Smooth muscle cell (in vitro differentiated cells): ENCODE data around the gene DACT1. TPM values are rescaled to one million over a fixed set of nuclear protein-coding genes. Genes with fewer than 3 reads are reported as not detected.

ENCODE experiments used
- DNase-seq: peaks from one replicate; lab custom pipeline; 2025; ENCODE audit not compliant: unreplicated experiment; lab: John Stamatoyannopoulos, UW
- H2AFZ ChIP-seq: fragments of 200-600 bp; sonication (generic); 2 replicates; pipeline ENCODE4 v1.6.0; 2016; ENCODE audit warnings: antibody characterized with exemption, low read depth, mild to moderate bottlenecking
- H3F3A ChIP-seq: fragments of 200-600 bp; sonication (generic); 2 replicates; pipeline ENCODE4 v1.6.0; 2017; ENCODE audit warnings: antibody characterized with exemption, low read depth
- H3K27ac ChIP-seq: fragments of 200-600 bp; sonication (generic); 2 replicates; pipeline ENCODE4 v1.5.1; 2016; ENCODE audit warnings: low read depth, mild to moderate bottlenecking
- H3K27me3 ChIP-seq: fragments of 200-600 bp; sonication (generic); 2 replicates; pipeline ENCODE4 v1.6.1; 2016; ENCODE audit warnings: low read depth, mild to moderate bottlenecking
- H3K36me3 ChIP-seq: fragments of 200-600 bp; sonication (generic); 2 replicates; pipeline ENCODE4 v1.5.1; 2016; ENCODE audit warnings: low read depth
- H3K4me1 ChIP-seq: fragments of 200-600 bp; sonication (generic); 2 replicates; pipeline ENCODE4 v1.5.1; 2016; ENCODE audit warnings: low read depth
- H3K4me2 ChIP-seq: fragments of 200-600 bp; sonication (generic); 2 replicates; pipeline ENCODE4 v1.6.0; 2016; ENCODE audit warnings: mild to moderate bottlenecking
- H3K4me3 ChIP-seq: fragments of 200-600 bp; sonication (generic); 2 replicates; pipeline ENCODE4 v1.5.1; 2016; ENCODE audit warnings: mild to moderate bottlenecking
- H3K79me2 ChIP-seq: fragments of 200-600 bp; sonication (generic); 2 replicates; pipeline ENCODE4 v1.6.0; 2016; ENCODE audit warnings: low read depth, mild to moderate bottlenecking
- H3K9ac ChIP-seq: fragments of 200-600 bp; sonication (generic); 2 replicates; pipeline ENCODE4 v1.6.0; 2016; ENCODE audit warnings: low read depth
- H3K9me3 ChIP-seq: fragments of 200-600 bp; sonication (generic); replicated peaks from 2 replicates; pipeline ENCODE4 v1.5.1; 2016; ENCODE audit warnings: low read depth
- H4K20me1 ChIP-seq: fragments of 200-600 bp; sonication (generic); 2 replicates; pipeline ENCODE4 v1.6.0; 2016; ENCODE audit warnings: low read depth
- CTCF ChIP-seq: fragments of 200-600 bp; sonication (generic); IDR thresholded peaks from 2 replicates; pipeline ENCODE4 v1.5.1; 2017; ENCODE audit warnings: borderline replicate concordance, mild to moderate bottlenecking, antibody characterized with exemption; ENCODE audit not compliant: insufficient read depth, poor library complexity, severe bottlenecking
- WGBS: methylation state at CpG from one replicate; pipeline ENCODE4 v1.1.7; 2016; ENCODE audit warnings: low lambda C conversion rate; 5-methylcytosine and 5-hydroxymethylcytosine counted together
- polyA plus RNA-seq: library from polyadenylated mRNA; unstranded; fragments of >200 nt; fragmentation: Nextera tagmentation; extraction: Ambion mirVana; gene quantifications from 2 replicates; pipeline ENCODE4 v1.2.1, GENCODE V29; 2016
- total RNA-seq: library from RNA; depleted of rRNA; stranded (reverse); fragments of >200 nt; gene quantifications from 2 replicates; pipeline ENCODE4 v1.2.3, GENCODE V29; 2014

Gene DACT1
- total and polyA plus RNA-seq, 2 experiments from 2014 or later: 91.4 to 92.4 TPM

DNA sequence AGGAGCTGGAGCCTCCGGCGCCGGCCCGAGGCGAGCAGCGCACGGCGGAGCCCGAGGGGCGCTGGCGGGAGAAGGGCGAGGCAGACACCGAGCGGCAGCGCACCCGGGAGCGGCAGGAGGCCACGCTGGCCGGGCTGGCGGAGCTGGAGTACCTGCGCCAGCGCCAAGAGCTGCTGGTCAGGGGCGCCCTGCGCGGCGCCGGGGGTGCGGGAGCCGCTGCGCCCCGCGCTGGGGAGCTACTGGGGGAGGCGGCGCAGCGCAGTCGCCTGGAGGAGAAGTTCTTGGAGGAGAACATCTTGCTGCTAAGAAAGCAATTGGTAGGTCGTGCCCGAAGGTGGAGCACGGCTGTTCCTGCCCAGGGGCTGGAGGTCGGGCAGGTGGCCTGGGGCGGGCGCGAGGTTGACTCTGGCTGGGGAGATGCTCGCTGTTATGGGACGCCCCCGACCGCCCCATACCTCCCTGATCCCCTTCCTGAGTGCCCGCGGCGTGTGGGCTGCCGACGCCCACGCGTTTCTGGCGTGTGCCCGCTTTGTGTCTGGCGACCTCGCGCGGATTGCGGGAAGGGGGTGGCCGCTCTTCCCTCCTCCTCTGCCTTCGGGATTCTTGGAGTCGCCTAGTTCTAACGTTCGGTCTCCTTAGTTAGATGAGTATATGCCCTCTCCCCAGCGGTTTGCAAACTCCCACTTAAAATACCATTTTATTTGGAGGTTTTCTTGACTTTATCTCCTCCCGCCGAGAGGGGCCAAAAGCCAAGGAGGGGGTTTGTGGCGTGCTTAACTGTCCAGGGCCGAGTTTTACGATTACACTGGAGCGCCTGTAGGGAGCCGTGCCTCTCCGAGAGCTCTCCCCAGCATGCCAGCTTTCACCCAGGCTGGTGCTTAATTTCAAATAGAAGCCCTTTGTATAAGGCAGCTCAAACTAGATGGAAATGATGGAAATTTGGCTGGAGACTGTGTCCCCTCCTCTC is 752 bp downstream of the DACT1 start:
- peaks cover 35% of the 10 kb centered on the region for H3K4me1 ChIP-seq
- no peaks in the 10 kb centered on the region for H3K27me3 ChIP-seq
- peaks cover 47% of the 10 kb centered on the region for H3K79me2 ChIP-seq
- TF ChIP-seq CTCF: no peak
- peak overlapping the region; percentile 84 for H3K9ac ChIP-seq
- H3K36me3 ChIP-seq: peaks cover 7% of the 10 kb centered on the region
- DNase-seq: peak; percentile 51
- peak overlapping the region; percentile 93 for H3K27ac ChIP-seq
- peak overlapping the region; percentile 87 for H3K4me3 ChIP-seq
- H4K20me1 ChIP-seq: peaks cover 26% of the 10 kb centered on the region
- WGBS: under 1% methylated on average over 69 of the region's 75 CpGs
- peak overlapping the region; percentile 87 for H3K4me2 ChIP-seq
- H3K9me3 ChIP-seq: no peaks in the 10 kb centered on the region
- peaks cover 30% of the 10 kb centered on the region for H3F3A ChIP-seq
- H2AFZ ChIP-seq: no peak overlapping the region

- peaks cover 26% of the 10 kb centered on the region for H4K20me1 ChIP-seq
- no peaks in the 10 kb centered on the region for H3K9me3 ChIP-seq
- no peak for TF ChIP-seq CTCF
- peak overlapping the region; percentile 87 for H3K4me2 ChIP-seq
- H3K27ac ChIP-seq: peak overlapping the region; percentile 93
- no peaks in the 10 kb centered on the region for H3K27me3 ChIP-seq
- 0% methylated on average over 5 of the region's 5 CpGs for WGBS
- no peak overlapping the region for H2AFZ ChIP-seq
- H3K4me1 ChIP-seq: peaks cover 28% of the 10 kb centered on the region
- H3F3A ChIP-seq: peaks cover 32% of the 10 kb centered on the region
- H3K79me2 ChIP-seq: peaks cover 53% of the 10 kb centered on the region
- H3K4me3 ChIP-seq: peak overlapping the region; percentile 87
- no peak for DNase-seq
- H3K9ac ChIP-seq: peak overlapping the region; percentile 84
- peaks cover 7% of the 10 kb centered on the region for H3K36me3 ChIP-seq
Observed at GRCh38 chr14:58639198-58639565, 1.4 kb downstream of the DACT1 start.

DNA sequence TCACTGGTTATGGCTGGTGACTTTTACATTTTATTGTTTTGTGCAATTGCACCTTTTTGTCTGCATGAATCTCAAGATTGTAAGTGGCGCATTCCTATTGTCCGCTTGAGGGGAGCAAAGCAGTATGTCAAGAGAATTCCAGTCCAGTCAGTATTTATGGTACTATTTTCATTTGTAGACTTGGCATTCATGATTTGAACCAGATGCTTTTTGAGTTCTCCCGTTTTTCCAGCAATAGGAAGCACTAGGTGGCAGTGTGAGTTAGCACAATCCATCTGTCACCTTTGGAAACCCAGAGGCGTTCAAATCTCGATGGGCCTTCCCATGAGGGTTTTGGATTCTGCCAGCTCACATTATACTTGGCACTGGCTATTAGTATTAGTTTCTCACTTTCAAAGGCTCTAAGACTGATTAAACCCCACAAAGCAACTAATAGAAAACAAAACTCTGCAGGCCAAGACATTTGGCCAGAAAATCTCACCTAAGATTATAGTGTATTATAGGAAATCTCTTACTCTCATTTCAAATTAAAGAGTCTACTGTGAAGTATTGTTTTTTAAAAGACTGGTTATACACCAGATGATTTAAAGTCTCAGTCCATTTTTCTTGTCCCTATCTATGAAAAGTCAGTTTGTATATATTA is 2.2 kb downstream of the DACT1 start:
- peak overlapping the region; percentile 93 for H3K27ac ChIP-seq
- peaks cover 20% of the 10 kb centered on the region for H3K4me1 ChIP-seq
- H3K79me2 ChIP-seq: peaks cover 61% of the 10 kb centered on the region
- H2AFZ ChIP-seq: no peak overlapping the region
- peaks cover 26% of the 10 kb centered on the region for H4K20me1 ChIP-seq
- no peaks in the 10 kb centered on the region for H3K9me3 ChIP-seq
- 8% methylated on average over 5 of the region's 5 CpGs for WGBS
- peaks cover 33% of the 10 kb centered on the region for H3F3A ChIP-seq
- H3K36me3 ChIP-seq: peaks cover 14% of the 10 kb centered on the region
- no peak for DNase-seq
- peak overlapping the region; percentile 87 for H3K4me3 ChIP-seq
- H3K4me2 ChIP-seq: peak overlapping the region; percentile 87
- no peaks in the 10 kb centered on the region for H3K27me3 ChIP-seq
- TF ChIP-seq CTCF: peak; percentile 55
- H3K9ac ChIP-seq: peak overlapping the region; percentile 84
